Umbilical cord (tissue), 2 donors: ENCODE results near the gene RNF10. TPM values are rescaled to one million over a fixed set of nuclear protein-coding genes. Genes with fewer than 3 reads are reported as not detected.
"Not testable (repeated sequence)": the region's sequence is repeated elsewhere in the genome, so short reads cannot be mapped to it uniquely, and the experiment has no call there.

Source experiments
- DNase-seq: peaks from one replicate; pipeline ENCODE4 v3.0.0-alpha.2; 2015; ENCODE audit warnings: low spot score
- total RNA-seq: library from RNA; depleted of rRNA; stranded (reverse); fragments of >200 nt; gene quantifications from one replicate; pipeline ENCODE4 v1.2.3, GENCODE V29; 2014; ENCODE audit warnings: low replicate concordance; ENCODE audit not compliant: insufficient read depth

RNF10 gene
- 86.9 TPM for total RNA-seq

DNA sequence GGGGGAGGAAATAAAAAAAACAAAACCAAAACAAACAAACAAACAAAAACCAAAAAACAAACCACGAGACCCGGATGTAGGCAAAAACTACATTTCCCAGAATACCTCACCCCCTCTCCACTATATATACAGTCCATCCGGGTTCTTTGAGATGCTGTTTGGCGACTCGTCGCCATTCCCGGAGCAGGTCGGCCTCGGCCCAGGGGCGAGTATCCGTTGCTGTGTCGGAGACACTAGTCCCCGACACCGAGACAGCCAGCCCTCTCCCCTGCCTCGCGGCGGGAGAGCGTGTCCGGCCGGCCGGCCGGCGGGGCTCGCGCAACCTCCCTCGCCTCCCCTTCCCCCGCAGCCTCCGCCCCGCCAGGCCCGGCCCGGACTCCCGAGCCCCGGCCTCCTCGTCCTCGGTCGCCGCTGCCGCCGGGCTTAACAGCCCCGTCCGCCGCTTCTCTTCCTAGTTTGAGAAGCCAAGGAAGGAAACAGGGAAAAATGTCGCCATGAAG is at the start of gene RNF10:
Gene RNF10, plus strand, starts transcription at position 154 of the 500 bp plus-strand sequence. CDS start 456 bp downstream, outside the sequence.
- peak; percentile 91 for DNase-seq

DNA sequence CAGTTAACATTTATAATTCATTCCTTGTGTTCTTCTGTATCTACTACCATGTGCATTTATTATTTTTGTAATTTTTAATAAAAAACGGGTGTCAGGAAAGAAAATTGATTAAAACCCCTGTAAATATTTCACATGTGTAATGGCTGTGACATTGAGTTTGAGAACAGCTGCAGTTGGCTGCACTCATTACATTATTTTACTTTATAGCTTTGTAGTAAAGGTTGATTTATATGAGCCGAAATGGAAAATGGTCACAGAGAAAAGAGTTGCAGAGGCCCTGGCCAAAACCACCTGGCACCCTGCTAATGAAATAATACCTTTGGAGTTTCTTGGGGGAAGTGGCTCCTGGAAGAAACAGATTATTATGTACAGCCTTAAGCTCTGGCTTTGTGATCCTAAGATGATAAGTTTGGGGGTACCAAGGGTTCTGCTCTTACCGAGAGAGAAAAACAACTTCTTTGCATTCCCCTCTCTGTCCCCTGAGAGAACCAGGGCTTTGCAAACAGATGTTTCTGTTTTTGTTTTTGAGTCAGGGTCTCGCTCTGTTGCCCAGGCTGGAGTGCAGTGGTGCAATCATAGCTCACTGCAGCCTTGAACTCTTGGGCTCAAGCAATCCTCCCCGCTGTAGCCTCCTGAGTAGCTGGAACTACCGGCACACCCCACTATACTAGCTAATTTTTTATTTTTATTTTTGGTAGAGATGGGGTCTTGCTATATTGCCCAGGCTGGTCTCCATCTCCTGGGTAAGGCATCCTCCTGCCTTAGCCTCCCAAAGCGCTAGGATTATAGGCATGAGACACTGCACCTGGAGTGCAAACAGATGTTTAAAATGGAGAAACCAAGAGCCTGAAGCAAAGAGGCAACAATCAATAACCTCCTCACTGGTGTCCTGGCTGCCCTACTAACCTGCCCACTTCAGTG is 47.9 kb upstream of the RNF10 start:
- DNase-seq = no peak

DNA sequence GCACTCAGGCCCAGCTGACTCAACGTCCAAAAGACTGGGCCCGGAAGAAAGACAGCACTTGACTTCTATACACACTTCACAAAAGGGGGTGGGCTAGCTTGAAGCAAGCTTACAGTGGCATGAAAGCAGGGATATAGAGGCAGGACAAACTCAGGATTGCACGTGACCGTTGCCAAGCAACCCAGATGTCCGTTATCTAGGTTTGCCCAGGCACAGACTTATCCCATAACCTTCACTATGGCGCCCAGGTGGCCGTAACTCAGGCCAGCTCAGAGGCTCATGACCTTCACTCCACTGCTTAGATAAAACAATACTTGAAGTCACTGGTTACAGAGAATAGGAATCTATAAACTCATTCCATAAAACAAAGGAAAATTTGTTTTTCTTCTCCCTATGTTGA is 46.6 kb upstream of the RNF10 start:
- not testable (repeated sequence) for DNase-seq

DNA sequence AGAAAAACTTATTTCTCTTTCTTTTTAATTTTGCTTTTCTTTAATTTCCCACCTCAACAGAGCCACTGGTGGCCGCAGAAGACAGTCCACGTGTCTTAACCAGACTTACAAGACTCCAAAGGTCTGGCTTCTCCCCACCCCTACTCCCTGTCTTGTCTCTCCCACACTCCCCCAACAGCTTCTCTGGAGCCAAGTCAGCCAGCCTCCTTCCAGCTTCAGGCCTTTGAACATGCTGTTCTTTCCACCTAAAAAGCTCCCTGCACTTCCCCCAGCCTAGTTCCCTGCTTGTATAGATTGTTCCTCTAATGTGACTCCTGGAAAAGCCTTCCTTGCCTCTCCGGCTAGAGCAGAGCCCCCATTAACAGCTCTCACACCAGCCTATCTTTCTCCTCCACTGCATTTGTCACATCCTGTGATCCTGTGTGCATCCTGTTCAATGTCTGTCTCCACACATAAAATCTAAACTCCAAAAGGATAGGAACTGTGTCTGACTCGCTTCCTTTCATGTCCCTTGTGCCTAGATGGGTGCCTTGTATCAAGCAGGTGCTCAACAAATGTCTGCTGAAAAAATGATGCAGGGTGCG is 46.0 kb upstream of the RNF10 start:
- DNase-seq = no peak

DNA sequence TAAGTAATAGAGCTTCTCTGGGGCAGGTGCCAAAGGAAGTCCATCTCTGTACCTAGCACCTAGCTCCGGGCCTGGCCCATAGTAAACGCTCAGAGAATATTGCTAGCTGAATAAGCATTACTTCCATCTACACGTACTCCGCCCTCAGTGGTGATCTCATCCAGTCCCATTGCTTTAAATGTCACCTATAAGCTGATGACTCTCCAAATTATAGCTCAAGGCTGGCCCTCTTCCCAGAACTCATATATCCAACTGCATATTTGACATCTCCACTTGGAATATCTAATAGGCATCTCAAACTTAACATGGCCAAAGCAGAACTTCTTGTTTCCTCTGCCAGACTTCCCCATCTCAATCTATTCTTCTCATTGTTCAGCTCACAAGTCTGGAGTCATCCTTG is 45.1 kb upstream of the RNF10 start:
- peak; percentile 36 for DNase-seq

DNA sequence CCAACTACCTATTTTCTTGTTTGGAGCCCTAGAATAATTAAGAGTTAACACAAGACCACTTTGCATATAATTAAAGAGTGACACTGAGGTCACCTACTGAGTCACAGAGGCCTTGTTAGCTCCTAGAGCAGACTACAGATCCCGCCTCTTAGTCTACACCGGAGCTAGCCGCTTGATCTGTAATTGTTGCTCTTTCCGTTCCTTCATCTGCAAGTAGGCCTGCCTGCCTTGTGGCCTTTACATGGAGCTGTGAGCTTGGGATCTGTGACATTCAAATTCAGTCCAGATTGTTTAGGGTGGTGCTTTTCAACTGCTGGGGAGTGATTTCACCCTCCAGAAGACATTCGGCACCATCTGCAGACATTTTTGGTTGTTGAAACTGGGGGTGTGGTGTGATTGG is 43.8 kb upstream of the RNF10 start:
- no peak for DNase-seq

DNA sequence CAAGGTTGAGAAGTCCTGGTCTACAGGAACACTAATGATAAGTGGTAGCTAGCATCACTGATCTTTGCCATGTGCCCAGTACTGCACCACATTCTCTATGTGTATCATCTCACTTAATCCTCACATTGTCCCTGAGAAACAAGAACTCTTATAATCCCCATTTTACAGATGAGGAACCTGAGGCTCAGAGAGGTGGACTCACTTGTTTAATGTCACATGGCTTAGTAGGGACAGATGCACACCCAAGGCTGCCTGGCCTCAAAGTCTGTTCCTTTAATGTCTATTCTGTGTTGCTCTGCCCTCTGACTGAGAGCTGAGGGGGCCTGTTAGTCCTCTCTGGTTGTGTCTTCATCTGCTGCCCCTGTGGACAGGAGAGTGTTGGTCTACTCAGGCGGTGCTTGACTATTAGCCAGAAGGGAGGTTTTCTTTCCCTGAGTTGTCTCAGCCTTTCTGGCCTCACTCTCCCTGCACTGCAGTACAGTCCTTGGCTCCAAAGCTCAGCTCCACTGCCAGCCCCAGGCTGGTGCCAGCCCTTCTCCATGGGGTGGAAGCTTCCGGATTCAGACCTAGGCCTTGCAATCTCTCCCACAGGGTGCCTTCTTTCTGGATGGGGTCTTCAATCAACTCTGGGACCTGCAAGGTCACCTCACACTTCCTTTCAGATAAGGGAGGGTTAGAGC is 43.2 kb upstream of the RNF10 start:
- no peak for DNase-seq

DNA sequence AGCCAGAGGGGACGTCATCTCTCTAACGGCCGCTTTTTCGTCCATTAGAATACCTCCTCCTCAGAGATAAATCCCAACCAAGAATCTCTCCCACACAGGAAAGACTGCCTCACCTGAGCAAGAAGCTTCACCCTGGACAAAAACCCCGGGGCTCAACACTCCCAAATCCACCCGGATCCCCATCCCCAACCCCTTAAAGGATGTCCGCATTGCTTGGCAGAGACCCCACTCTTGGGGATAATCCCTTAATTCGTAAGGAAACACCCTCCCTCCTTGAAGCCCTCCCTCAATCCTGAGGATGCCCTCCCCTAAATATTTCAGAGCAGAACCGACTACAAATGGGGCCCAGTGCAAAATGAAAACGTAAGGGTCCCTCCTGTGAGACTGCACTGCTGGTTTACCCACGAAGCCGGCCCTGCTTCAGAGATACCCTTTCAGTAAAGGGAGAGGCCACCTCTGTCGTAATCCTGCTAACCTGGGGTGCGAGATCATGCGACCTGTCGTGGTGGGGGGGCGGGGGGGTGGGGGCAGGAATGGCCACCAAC is 38.9 kb upstream of the RNF10 start:
- DNase-seq = no peak

DNA sequence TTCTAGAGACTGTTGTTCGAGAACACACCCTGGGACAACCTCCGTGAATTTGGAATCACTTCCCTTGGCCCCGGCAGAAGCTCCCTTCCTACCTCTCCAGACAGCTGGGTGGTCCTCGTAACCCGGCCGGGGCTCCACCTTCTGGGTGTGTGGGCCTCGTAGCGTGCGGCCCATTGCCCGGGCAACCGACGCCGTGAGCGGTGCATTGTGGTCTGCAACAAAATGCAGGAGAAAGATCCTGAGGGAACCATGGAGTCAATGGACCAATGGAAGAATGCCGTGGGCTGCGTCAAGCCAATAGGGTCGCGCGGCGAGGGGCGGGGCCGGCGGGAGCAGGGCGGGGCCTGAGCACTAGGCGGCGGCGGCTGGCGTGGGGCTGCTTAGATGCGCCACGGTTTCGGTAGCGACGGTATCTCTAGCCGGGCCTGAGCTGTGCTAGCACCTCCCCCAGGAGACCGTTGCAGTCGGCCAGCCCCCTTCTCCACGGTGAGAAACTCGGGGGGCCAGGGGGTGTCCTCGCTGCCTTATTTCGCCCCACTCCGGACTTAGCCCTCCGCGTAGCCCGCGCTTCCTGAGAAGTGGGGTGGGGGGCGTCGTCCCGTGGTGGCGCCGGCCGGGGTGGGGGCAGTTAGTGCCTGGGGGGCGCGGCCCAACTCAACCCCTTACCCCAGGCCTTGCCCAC is 38.3 kb upstream of the RNF10 start, which contains the start of gene DYNLL1:
Gene DYNLL1, plus strand, starts transcription at position 383 of the 682 bp plus-strand sequence. CDS start 309 bp downstream, outside the sequence.
- DNase-seq = peak; percentile 98

DNA sequence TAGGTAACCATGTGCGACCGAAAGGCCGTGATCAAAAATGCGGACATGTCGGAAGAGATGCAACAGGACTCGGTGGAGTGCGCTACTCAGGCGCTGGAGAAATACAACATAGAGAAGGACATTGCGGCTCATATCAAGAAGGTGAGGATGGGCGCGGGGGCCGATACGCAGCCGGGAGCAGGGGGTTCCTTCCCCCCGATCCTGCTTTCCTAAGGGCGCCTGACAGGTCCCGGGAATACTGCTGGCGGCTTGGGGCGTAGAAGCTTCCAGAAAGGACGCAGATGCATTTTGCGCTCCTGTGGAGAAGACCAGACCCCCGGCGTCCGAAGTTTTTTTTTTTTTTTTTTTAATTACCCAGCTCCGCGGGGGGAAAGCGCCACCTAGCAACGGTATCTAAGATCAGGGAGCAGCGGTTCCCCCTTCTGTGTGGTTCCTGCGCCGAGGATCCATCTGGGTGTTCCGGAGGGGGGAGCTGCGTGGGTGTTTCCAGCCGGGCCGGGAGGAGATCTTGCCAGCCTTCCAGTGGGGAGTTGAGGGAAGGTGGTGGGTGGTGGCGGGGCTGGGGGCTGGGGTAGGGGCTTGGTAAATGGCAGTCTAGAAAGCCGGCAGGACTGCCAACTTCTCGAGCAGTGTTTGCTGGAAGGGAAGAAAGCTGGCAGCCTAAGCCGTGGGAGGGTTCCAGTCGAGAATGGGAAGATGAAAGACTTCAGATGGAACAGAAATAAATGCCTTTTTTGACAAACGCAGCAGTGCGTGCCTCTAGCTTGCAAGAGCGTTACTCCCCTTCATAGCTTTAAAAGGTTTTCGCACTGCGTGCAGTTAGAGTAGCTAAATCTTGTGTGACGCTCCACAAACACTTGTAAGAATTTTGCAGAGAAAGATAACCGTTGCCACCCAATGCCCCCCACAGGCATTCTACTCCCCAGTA is 37.5 kb upstream of the RNF10 start:
- peak; percentile 74 for DNase-seq

DNA sequence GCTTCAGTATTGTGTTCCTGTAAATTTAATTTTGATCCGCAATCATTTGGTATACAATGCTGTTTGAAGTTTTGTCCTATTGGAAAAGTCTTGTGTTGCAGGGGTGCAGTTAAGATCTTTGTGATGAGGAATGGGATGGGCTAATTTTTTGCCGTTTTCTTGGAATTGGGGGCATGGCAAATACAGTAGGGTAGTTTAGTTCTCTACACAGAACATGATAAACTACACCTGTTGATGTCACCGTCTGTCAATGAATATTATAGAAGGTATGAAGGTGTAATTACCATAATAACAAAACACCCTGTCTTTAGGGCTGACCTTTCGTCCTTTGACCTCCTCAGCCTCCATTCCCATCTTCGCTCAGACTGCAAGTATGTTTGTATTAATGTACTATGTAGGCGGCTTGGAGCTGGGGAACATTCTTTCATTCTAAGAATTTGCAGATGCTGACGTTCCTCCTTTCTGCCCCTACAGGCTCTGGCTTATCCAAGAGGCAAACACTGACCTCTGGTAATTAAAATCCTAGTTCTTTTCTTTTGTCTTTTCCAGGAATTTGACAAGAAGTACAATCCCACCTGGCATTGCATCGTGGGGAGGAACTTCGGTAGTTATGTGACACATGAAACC is 36.5 kb upstream of the RNF10 start:
- no peak for DNase-seq

DNA sequence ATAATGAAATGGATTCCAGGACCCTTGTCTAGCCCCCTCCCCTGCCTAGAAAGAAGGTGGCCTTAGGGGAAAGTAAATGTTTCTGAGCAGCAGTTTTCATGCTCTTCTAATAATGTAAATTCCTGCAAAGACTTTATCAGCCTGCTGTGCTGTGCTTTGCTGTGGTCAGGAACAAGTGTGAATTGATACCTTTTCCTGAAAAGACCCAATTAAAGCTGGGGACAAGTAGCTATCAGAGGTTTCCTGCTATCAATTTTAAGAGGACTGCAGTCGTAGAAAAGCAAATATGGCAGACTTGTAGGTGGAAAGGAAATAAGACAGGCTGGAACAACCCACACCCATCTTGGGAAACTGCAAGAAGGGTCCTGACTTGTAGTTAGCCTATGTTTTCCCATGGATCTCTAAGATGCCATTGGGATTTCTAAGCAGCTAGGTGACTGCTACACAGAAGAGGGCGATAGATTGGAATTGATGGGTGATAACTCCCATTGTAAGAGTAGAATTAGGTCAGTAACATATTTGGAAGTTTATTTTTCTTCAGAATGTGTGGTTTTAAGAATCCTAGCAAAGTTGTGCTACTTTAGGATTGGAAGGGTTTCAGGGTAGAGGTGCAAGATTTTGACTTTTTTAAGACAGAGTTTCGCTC is 35.2 kb upstream of the RNF10 start:
- DNase-seq = no peak

DNA sequence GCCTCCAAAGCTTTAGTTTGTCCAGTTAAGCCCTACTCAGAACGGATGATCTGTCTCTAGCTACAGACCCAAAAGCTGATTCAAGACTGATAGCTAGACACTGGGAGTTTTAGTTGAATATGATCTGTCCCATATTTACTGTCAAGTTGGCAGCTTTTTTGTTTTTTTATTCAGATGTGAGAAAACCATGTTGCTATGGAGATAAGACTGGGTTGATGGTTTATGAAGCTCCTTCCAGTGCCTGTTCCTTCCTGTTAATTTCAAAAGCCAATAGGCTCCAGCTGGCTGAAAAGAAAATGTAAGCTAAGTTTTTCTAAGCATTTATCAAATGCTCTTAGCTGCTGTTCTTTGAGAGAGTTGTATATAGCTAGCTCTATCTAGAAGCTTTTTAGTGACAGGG is 33.6 kb upstream of the RNF10 start:
- no peak for DNase-seq

DNA sequence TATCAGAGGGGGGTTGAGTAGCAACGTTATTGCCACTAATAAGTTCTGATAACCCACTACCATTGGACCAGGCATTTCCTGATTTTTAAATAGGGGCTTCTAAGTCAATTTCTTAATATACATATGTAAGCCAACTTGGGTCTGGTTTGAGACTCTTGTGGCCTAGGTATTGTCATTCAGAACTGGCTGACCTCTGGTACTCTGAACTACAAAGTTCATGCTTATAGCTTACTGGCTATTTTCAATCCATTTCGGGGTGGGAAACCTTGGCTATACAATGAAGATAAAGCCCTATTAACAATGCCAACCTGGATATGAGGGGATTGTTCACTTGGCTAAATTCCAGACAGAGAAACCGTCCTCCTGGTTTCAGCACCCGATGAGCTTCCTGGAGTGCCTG is 29.6 kb upstream of the RNF10 start:
- DNase-seq = no peak

DNA sequence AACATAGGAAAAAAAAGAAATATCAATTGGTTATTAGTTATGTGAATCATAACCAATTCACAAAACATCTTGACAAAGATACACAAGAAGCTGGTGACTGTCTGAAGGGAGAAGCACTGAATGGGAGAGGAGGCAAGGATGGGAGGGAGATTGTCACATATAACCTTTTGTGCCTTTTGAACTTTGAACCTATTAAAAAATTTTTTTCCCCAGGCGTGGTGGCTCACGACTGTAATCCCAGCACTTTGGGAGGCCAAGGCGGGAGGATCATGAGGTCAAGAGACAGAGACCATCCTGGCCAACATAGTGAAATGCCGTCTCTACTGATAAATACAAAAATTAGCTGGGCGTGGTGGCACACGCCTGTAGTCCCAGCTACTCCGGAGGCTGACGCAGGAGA is 25.6 kb upstream of the RNF10 start:
- DNase-seq = no peak

DNA sequence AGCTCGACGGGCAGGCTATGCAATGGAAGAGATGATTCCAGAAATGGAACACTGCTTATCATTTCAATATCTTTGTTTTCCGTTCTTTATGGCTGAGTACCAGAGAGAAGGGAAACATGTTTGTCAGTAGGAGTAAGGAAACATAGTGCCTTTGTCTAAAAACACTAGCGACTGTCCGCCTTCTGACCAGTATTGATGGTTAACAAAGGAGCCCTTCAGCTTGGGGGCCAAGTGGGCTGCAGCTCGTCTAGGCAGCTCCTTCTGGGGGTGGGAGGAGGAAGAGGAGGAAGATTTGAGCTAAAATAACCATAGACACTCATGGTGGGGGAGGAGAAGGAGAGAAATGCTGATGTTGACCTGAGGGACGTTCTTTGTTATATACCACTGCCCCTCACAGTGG is 20.2 kb upstream of the RNF10 start:
- no peak for DNase-seq

DNA sequence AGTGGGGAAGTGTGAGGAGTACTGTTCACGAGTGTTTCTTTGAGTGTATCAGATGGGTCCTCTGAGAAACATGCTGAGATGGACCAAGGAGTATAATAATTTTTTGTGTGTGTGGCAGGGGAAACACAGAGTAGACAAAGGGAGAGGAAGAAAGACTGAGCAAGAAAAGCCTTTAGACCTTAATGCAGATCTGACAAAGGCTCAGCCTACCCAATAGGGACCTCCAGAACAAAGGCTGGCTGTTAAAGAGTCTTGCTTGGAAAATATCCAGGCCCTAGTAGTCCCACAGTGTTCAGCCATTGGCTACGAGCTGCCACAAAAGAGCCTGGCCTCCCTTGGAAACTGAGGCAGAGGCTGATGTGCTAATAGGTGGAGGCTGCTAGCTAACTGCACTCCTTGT is 18.7 kb upstream of the RNF10 start:
- no peak for DNase-seq

DNA sequence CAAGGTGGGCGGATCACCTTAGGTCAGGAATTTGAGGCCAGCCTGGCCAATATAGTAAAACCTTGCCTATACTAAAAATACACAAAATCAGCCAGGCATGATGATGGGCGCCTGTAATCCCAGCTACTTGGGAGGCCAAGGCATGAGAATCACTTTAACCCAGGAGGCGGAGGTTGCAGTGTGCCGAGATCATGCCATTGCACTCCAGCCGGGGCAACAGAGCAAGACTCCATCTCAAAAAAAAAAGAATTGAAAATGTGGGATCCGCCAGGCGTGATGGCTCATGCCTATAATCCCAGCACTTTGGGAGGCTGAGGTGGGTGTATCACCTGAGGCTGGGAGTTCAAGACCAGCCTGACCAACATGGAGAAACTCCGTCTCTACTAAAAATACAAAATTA is 14.8 kb upstream of the RNF10 start:
- not testable (repeated sequence) for DNase-seq

DNA sequence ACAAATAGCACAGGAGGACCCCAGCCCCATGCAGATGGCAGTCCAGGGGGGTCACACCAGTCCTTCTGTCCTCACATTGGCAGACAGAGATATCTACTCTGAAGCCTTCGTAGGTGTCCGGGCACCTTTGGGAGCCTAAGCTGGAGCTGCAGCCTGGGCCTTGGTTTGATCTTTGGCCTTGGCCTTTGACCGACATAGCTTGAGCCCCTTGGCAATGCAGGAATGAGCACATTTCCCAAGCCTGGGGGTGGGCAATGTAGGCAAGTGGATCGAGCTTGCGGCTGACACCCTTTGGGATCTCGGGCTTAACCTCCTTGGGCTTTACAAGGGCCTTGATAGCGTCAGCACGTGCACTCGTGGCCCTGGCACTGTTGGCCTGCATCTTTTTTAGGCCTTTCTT is 11.6 kb upstream of the RNF10 start:
- DNase-seq = no peak
